A549 (cell line): ENCODE measurements around the gene NSMCE1.

ENCODE experiments used
- CTCF ChIP-seq: fragments of >200 bp; sonication (Bioruptor Twin); formaldehyde crosslinking; IDR thresholded peaks from 3 replicates; pipeline ENCODE4 v1.5.1; 2016
- HOXB13 ChIP-seq: fragments of 250-450 bp; sonication (Bioruptor Pico); IDR thresholded peaks from 2 replicates; pipeline ENCODE4 v1.5.0; 2020; ENCODE audit warnings: low read depth, mild to moderate bottlenecking, moderate library complexity
- HOXB5 ChIP-seq: fragments of 250-450 bp; sonication (Bioruptor Pico); IDR thresholded peaks from 2 replicates; pipeline ENCODE4 v1.5.0; 2020; ENCODE audit warnings: mild to moderate bottlenecking, moderate library complexity
- MYC ChIP-seq: IDR thresholded peaks from 2 replicates; pipeline ENCODE4 v1.6.1; 2012; ENCODE audit warnings: mild to moderate bottlenecking, inconsistent platforms, low read length, improper control_type of control experiment, borderline replicate concordance
- POLR2A ChIP-seq: IDR thresholded peaks from 2 replicates; pipeline ENCODE4 v1.6.1; 2012; ENCODE audit warnings: mild to moderate bottlenecking, low read length
- RFX5 ChIP-seq: fragments of 450-650 bp; IDR thresholded peaks from 2 replicates; pipeline ENCODE4 v1.7.1; 2014; ENCODE audit warnings: antibody characterized with exemption, mild to moderate bottlenecking, moderate library complexity
- SREBF2 ChIP-seq: fragments of 450-650 bp; IDR thresholded peaks from 2 replicates; pipeline ENCODE4 v1.6.1; 2014; ENCODE audit warnings: mild to moderate bottlenecking, moderate library complexity

- no peak for TF ChIP-seq CTCF
- TF ChIP-seq HOXB13 = no peak
- no peak for TF ChIP-seq SREBF2
- TF ChIP-seq RFX5 = no peak
- no peak for TF ChIP-seq HOXB5 (CRISPR knock-in tag)
- TF ChIP-seq POLR2A = no peak
- no peak for TF ChIP-seq MYC
Measured at GRCh38 chr16:27267037-27267677, 1.4 kb downstream of the NSMCE1 start.
